HG03439 (cell line): Measurements from ENCODE around the gene ACTN4.

Experiments used
- ATAC-seq: cut with Tn5 transposase; IDR thresholded peaks from one replicate; pipeline ENCODE4 v1.9.1; 2021; ENCODE audit warnings: mild to moderate bottlenecking, moderate library complexity; ENCODE audit not compliant: unreplicated experiment

The ACTN4 gene

GRCh38 chr19:38722947-38723605 is 75.6 kb downstream of the ACTN4 start:
- no peak for ATAC-seq

DNA sequence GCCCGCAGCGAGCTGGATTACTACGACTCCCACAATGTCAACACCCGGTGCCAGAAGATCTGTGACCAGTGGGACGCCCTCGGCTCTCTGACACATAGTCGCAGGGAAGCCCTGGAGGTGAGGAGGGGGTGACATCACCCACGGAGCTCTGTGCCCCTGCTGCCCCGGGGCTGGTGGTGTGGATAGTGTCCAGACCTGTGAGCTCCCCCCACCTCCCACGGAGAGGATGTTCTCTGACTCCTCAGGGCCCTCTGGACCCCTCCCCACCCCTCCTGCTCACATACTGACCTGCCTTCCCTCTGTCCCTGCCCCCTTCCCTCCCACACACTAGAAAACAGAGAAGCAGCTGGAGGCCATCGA is 76.1 kb downstream of the ACTN4 start:
- ATAC-seq: no peak

DNA sequence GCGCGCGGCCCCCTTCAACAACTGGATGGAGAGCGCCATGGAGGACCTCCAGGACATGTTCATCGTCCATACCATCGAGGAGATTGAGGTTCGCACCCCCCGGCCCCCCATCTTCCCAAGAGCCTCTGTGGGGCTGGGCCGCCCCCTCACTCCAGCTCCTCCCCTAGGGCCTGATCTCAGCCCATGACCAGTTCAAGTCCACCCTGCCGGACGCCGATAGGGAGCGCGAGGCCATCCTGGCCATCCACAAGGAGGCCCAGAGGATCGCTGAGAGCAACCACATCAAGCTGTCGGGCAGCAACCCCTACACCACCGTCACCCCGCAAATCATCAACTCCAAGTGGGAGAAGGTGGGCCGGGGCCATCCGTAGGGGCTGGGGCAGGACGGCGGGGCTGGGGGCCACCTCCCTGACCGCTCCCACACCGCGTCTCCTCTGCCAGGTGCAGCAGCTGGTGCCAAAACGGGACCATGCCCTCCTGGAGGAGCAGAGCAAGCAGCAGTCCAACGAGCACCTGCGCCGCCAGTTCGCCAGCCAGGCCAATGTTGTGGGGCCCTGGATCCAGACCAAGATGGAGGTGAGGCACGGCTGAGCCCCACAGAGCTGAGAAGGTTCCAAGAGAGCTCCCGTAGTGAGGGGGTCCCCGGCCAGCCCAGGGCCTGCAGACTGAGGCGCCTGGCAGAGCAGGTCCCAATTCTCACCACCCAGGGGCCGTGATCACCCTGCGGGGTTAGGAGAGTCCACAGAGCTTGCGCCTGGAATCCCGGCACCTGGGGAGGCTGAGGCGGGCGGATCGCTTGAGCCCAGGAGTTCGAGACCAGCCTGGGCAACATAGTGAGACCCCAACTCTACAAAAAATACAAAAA is 76.8 kb downstream of the ACTN4 start:
- no peak for ATAC-seq

DNA sequence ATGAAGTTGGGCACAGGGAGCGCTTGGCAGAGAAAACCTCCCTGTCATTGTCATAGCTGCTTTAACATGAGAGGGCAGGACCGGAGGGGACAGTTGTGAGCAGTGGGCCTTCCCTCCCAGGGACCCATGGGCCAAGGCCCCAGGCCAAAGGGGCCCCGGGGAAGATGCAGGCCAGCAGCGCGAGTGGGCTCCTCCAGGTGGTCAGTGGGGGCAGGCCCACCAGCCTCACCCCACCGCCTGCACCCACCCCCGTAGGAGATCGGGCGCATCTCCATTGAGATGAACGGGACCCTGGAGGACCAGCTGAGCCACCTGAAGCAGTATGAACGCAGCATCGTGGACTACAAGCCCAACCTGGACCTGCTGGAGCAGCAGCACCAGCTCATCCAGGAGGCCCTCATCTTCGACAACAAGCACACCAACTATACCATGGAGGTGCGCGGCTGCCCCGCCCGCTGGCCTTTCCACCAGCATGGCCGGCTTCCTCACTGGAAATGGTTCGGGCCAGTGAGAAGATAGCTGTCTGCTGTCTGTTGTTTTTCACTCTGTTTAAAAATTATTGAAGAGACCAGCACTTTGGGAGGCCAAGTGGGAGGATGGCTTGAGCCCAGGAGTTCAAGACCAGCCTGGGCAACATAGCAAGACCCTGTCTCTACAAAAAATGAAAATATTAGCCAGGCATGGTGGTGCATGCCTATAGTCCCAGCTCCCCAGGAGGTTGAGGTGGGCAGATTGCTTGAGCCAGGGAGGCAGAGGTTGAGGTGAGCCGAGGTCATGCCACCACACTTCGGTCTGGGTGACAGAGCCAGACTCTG is 78.2 kb downstream of the ACTN4 start:
- ATAC-seq: no peak

DNA sequence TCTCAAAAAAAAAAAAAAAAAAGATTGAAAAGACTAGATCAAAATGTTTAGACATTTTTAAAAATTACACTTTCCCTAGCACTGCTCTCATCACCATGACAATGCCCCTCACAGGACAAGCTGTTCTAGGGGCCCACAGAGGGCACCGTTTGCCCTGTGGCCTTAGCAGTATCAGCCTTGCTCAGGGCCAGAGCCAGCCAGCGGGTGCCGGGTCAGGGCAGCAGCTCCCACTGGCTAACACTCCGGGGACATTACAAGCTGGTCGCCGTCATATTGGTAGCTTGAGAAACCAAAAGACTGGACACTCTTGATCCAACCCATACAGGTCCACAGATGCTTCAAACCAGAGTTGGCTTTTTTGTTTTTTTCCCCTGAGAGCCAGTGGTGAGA is 78.8 kb downstream of the ACTN4 start:
- ATAC-seq: no peak

GRCh38 chr19:38726761-38727301 is 79.4 kb downstream of the ACTN4 start:
- no peak for ATAC-seq

GRCh38 chr19:38727306-38727867 is 79.9 kb downstream of the ACTN4 start:
- no peak for ATAC-seq

GRCh38 chr19:38727868-38728660 is 80.6 kb downstream of the ACTN4 start:
- no peak for ATAC-seq

DNA sequence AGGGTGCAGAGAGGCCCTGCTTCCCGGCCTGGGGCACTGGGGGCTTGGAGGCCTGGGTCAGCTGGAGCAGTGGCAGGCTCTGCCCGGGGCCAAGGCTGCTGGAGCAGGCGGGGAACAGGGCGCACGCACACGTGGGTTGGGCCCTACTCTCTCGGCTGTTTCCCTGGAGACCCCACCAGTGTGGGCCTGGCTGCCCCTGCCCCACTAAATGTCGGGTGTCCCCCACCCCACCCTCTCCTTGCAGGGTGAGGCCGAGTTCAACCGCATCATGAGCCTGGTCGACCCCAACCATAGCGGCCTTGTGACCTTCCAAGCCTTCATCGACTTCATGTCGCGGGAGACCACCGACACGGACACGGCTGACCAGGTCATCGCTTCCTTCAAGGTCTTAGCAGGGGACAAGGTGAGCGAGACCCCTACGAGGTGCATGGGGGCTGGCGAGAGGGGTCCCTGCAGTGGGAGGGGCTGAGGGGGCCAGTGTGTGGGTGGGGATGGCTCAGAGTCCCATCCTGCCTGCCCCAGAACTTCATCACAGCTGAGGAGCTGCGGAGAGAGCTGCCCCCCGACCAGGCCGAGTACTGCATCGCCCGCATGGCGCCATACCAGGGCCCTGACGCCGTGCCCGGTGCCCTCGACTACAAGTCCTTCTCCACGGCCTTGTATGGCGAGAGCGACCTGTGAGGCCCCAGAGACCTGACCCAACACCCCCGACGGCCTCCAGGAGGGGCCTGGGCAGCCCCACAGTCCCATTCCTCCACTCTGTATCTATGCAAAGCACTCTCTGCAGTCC is 81.5 kb downstream of the ACTN4 start:
- ATAC-seq: no peak

DNA sequence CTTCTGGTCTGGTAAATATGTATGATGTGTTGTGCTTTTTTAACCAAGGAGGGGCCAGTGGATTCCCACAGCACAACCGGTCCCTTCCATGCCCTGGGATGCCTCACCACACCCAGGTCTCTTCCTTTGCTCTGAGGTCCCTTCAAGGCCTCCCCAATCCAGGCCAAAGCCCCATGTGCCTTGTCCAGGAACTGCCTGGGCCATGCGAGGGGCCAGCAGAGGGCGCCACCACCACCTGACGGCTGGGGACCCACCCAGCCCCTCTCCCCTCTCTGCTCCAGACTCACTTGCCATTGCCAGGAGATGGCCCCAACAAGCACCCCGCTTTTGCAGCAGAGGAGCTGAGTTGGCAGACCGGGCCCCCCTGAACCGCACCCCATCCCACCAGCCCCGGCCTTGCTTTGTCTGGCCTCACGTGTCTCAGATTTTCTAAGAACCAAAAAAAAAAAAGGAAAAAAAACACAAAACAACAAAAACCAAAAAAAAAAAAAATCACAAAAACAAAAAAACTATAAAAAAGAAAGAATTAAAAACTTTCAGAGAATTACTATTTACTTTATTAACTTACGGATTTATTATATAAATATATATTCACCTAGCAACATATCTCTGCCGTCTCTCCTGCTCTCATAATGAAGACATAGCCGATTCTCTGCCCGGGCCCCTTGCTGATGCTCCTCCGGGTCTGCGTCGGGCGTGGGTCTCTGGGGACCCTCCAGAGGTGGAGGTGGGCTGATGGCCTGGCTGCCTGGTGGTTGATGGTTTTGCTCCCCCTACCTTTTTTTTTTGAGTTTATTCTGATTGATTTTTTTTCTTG is 82.4 kb downstream of the ACTN4 start:
- no peak for ATAC-seq

DNA sequence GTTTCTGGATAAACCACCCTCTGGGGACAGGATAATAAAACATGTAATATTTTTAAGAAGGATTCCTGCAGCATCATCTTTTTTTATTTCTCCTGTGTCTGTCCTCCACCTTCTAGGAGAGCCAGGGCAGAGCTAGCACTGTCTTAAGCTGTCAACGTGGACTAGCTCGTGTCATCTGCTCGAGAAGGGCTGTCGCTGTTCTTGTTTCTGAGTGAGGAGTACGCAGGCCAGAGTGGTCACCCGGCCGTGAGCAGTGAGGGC is 83.0 kb downstream of the ACTN4 start:
- no peak for ATAC-seq

GRCh38 chr19:38730731-38731589 is 83.5 kb downstream of the ACTN4 start:
- ATAC-seq: no peak

GRCh38 chr19:38731654-38732301 is 84.3 kb downstream of the ACTN4 start:
- ATAC-seq: no peak

DNA sequence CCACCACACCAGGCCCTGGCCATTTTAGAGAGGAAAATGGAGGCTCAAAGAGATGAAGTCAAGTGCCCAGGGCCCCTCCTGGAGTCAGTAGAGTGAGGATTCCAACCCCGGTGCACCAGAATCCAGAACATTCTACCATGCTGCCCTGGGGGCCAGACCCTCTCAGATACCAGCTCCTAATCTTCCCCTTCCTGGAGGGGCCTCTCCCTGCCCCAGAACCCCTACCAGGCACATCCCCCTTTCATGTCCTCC is 85.7 kb downstream of the ACTN4 start:
- ATAC-seq: no peak

- no peak for ATAC-seq
Observed at GRCh38 chr19:38733493-38734175, 86.2 kb downstream of the ACTN4 start.

DNA sequence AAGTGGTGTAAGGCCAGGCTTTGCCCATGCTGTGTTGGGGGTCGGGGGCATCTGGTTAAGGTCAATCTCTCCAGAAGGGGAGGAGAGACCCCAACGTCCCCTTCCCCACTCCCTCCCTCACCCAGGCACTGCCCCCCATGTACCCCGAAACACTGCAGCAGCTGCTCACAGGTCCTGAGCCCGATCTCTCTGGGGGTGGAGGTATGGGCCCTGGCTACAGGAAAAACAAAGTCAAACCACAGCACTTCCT is 86.7 kb downstream of the ACTN4 start:
- ATAC-seq: no peak

- ATAC-seq: no peak
Observed at GRCh38 chr19:38734426-38735256, 87.2 kb downstream of the ACTN4 start.
